Measurements from ENCODE around the gene CACNA2D1.

- TF ChIP-seq, protein P1, sequence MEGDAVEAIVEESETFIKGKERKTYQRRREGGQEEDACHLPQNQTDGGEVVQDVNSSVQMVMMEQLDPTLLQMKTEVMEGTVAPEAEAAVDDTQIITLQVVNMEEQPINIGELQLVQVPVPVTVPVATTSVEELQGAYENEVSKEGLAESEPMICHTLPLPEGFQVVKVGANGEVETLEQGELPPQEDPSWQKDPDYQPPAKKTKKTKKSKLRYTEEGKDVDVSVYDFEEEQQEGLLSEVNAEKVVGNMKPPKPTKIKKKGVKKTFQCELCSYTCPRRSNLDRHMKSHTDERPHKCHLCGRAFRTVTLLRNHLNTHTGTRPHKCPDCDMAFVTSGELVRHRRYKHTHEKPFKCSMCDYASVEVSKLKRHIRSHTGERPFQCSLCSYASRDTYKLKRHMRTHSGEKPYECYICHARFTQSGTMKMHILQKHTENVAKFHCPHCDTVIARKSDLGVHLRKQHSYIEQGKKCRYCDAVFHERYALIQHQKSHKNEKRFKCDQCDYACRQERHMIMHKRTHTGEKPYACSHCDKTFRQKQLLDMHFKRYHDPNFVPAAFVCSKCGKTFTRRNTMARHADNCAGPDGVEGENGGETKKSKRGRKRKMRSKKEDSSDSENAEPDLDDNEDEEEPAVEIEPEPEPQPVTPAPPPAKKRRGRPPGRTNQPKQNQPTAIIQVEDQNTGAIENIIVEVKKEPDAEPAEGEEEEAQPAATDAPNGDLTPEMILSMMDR (IDR thresholded peaks at IDR 0.05), result no peak
- TF ChIP-seq POLR2A (IDR thresholded peaks at IDR 0.05), result no peak
Measured at GRCh38 chr7:82335001-82335400, 108.6 kb downstream of the CACNA2D1 start.
